Vagina (tissue), 2 donors: ENCODE measurements around the gene KCNK10.

Experiments
- POLR2A ChIP-seq, 2 donors: fragments of 450-650 bp; IDR thresholded peaks; one replicate each; pipeline ENCODE4 v1.6.1; 2017; ENCODE audit warnings: antibody characterized with exemption in 2 of 2, mild to moderate bottlenecking in 2 of 2, moderate library complexity in 2 of 2
- POLR2AphosphoS5 ChIP-seq, 2 donors: sonication (generic); formaldehyde crosslinking; IDR thresholded peaks; one replicate each; pipeline ENCODE4 v1.9.0; 2017; ENCODE audit warnings: antibody characterized with exemption in 2 of 2, mild to moderate bottlenecking in 2 of 2, low read depth in 1 of 2; ENCODE audit not compliant: insufficient read depth in 1 of 2
- TF ChIP-seq, protein P1 (sequence below), 3 experiments: fragments of 450-650 bp in 2 of 3; fragments of 200-600 bp in 1 of 3; sonication (generic) in 1 of 3; IDR thresholded peaks; one replicate each; pipeline ENCODE4 v1.5.1; 2017 to 2019; ENCODE audit warnings: antibody characterized with exemption in 3 of 3, mild to moderate bottlenecking in 2 of 3, moderate library complexity in 2 of 3

DNA sequence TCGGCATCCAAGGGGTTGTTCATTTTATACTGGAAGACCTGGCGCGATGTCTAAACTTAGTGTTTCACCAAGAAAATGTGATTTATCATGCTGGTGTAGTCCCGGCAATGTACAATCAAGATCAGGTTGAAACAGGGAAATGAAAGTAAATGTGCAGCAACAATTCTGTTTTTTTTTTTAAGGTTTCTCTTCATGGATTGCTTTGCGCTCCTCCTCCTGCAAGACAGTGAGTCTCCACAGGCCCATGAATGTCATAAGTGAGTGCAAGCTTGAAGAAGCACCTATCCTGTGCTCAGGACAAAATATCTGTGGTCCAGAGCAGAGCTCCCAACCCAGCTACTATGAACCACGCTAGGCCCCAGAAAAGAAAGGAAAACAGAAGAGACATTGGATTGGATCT, 143.4 kb downstream of the KCNK10 start:
- TF ChIP-seq, protein P1, sequence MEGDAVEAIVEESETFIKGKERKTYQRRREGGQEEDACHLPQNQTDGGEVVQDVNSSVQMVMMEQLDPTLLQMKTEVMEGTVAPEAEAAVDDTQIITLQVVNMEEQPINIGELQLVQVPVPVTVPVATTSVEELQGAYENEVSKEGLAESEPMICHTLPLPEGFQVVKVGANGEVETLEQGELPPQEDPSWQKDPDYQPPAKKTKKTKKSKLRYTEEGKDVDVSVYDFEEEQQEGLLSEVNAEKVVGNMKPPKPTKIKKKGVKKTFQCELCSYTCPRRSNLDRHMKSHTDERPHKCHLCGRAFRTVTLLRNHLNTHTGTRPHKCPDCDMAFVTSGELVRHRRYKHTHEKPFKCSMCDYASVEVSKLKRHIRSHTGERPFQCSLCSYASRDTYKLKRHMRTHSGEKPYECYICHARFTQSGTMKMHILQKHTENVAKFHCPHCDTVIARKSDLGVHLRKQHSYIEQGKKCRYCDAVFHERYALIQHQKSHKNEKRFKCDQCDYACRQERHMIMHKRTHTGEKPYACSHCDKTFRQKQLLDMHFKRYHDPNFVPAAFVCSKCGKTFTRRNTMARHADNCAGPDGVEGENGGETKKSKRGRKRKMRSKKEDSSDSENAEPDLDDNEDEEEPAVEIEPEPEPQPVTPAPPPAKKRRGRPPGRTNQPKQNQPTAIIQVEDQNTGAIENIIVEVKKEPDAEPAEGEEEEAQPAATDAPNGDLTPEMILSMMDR (IDR thresholded peaks at IDR 0.05): no peak
- TF ChIP-seq POLR2A (IDR thresholded peaks at IDR 0.05) (no peak), POLR2AphosphoS5 (IDR thresholded peaks at IDR 0.05; ENCODE audit: insufficient read depth in 1 of 2, low read depth in 1 of 2) (no peak)
